T-helper 2 cell (primary cell): ENCODE data around the gene ESR1.
"Not testable (repeated sequence)": the region's sequence is repeated elsewhere in the genome, so short reads cannot be mapped to it uniquely, and the experiment has no call there.

Experiments
- DNase-seq, 5 experiments: peaks; one replicate each; pipeline versions ENCODE4 v3.0.0 to v3.0.0-alpha.2; 2012 to 2022

Gene ESR1

DNA sequence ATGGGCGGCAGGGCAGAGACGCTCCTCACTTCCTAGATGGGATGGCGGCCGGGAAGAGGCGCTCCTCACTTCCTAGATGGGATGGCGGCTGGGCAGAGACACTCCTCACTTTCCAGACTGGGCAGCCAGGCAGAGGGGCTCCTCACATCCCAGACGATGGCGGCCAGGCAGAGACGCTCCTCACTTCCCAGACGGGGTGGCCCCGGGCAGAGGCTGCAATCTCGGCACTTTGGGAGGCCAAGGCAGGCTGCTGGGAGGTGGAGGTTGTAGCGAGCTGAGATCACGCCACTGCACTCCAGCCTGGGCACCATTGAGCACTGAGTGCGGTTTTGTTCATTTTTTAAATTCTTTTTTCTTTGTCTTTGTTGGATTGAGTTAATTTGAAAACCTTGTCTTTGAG, 92.3 kb downstream of the ESR1 start:
- DNase-seq = not testable (repeated sequence)

DNA sequence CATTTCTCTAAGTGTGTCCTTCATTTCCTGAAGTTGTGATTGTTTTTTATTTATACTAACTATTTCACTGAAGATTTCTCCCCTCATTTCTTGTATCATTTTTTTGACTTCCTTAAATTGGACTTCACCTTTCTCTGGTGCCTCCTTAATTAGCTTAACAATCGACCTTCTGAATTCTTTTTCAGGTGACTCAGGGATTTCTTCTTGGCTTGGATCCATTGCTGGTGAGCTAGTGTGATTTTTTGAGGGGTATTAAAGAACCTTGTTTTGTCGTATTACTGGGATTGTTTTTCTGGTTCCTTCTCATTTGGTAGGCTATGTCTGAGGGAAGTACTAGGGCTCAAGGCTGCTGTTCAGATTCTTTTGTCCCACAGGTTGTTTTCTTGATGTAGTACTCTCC, 92.8 kb downstream of the ESR1 start:
- no peak for DNase-seq

DNA sequence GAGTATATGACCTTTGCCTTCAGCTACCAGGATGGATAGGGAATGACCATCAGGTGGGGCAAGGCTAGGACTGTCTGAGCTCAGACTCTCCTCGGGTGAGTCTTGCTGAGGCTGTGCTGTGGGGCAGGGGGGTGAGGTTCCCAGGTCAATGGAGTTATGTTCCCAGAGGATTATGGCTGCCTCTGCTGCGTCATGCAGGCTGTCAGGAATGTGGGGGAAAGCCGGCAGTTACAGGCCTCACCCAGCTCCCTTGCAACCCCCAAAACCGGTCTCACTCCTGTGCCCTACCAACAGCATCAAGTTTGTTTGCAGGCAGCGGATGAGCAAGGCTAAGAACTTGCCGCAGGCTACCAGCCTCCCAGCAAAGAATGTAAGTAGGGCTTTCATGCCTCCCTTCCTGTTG, 93.5 kb downstream of the ESR1 start:
- no peak for DNase-seq

DNA sequence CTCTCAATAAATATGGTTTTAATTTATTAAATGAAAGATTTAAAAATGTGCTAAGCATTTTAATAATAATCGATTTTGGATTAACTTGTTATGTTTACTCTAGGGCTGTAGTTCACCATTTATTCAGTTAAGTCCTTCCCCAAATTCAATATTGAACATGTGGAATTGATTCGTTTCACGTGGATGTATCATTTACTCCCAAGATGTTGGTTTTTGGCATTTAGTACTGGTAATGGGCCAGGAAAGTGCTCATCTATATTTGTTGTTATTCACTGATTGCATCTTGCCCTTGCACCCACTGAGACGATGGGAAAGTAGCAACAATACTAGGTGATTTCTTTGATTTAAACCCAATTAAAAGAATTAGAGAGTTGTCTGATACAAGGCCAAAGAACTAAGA, 97.1 kb downstream of the ESR1 start:
- DNase-seq = no peak

DNA sequence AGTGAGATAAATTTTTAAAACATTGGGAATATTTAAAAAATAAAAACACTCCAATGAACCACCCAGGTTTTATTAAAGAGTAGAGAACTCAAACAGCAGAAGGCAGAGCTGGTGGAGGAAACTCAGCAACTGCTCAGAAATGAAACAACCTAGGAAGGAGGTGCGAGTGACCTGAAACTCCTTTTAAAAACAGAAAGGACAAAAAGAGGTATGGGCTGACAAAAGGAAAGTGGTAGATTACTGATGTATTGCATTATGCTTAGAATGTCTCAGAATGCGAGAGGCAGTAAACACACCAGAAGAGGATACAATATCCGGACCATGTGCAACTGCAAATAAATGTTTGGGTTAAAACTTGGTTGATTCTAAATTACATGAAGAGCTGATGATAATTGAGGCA, 97.6 kb downstream of the ESR1 start:
- no peak for DNase-seq

DNA sequence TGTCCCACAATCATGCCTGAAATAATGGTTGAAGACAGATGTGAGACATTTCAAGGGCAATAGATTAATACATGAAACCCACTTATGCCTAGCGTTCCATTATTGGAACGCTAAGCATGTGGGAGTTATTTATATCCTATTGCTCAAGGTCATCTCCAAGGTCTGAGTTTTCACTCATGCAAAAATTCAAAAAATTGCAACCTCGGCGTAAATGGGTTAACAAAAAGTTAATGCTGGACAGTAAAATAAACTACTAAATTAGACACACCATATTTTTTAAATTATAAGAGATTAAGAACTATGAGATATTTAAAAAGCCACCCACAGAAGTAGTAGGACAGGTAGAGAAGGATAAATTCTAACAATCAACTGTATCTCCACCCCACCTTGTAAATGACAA, 98.4 kb downstream of the ESR1 start:
- no peak for DNase-seq

DNA sequence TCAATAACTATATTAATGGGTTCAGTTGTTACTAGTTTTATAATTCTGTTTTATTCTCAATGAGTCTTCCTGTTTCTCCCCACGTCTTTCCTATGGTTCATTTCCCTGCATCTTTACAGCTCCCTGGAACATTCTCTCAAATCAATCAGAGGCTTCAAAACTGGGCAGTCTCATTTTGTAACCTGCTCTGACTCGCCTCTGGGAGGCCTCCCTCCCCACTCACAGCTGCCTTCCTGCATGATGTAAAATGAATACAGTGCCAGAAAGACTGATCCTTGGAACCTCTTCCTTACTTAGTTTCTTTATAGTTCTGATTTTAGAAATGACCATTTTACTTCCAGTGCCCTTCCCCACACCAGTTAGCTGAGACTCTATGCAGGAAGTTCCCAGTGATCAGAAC, 103.9 kb downstream of the ESR1 start:
- no peak for DNase-seq

DNA sequence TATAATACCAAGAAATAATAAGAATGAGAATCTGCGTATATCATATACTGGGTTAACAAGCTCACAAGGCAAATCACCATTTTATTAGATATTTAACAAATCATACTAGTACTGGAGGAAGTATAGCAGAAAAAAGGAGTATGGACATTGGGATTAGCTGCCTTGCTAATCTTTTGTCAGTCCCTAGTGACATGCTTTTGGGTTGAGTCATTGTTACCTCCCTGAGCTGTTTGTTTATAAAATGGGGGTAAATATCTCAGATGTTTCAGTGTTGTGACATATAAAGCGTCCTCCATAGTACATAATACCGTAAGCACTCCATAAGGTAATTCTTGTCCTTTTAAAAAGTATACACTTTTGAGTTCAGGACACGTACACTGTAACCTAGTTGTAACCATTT, 107.0 kb downstream of the ESR1 start:
- DNase-seq = no peak

DNA sequence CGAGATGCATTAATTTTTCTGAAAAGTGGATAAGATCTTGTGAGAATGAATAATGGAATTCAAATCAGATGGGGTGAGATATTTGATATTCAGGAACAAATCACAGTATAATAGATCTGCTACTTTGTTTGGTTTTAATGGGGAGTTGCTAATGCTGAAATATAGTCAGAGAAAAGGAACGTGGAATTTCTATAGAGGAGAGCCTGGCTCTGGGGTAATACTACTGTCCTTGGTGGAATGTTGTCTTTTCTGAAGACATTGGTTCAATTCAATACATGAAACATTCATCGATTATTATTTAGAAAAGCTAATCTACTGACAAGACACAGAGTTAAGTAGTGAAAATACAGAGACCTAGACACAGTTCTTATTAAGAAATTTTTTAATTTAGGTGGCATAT, 108.6 kb downstream of the ESR1 start:
- DNase-seq = no peak

DNA sequence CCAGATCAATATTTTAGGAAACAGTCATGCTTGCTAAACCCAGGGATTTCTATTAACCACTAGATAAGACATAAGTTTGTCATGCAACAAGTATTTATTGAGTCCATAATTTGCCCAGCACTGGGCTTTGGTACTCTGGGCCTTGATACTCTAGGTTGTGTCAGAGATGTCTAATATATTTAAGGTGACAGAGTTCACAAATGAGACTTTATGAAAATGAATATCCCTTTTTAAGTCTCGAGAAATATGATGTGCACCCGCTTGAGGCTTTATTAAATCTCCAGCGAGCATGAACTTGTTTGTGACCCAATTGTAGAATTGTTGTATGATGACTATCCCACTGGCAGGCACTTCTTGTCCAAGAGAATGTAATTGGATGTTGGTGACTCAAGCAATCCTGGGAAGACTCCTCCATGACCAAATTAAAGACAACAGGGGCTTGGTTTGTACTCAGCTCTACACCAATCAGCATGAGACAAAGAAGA, 109.2 kb downstream of the ESR1 start:
- DNase-seq = no peak

DNA sequence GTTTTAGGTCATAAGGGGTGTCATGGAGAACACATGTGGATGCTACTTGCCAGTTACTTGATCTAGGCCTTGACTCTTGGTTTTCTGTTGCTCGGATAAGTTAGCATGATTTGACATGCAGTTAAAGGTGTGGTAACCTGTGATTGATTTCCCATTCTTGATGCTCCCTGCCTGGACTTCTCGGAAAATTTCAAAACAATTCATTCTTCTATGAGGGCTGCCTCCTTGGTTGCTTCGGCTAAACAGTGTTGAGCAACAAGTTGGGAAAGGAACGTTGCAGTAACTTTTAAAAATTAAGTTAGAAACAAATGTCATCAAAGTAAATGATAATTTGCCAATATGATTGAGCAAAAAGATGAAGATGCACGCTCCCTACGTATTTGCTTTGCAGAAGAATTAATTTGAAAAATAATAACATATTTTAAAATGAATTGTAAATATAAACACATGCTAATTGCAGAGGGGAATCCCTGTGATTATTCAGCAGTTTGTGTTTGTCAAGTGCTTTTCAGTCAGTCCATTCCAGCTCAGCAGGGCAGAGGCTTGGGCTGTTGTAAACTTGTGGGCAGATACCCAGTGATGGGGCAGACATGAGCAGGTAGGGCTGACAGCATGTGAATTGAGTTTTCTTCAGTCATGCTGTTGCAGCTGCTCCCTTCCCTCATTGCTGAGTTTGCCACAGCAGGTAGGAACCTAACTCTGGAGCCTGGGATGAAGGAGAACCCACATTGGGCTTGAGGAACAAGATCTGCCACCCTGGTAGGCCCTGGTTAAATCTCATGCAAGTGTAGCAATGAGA, 110.2 kb downstream of the ESR1 start:
- no peak for DNase-seq

DNA sequence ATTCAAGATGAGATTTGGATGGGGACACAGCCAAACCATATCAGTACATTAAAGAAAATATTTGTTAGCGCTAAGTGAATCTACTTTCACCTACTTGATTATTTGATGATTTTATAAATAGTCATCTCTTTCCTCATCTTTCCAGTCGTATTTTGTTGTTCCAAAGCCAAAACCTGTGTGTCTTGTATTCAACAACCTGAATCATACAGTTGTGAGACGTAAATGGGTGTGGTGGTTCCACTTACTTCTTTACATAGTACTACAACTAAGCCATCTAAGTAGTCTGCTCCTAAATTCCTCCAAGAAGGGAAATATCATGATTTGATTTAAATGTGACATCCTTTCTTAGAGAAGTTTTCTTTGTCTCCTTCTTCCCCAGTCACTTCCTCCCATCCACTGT, 132.8 kb downstream of the ESR1 start:
- DNase-seq = no peak

DNA sequence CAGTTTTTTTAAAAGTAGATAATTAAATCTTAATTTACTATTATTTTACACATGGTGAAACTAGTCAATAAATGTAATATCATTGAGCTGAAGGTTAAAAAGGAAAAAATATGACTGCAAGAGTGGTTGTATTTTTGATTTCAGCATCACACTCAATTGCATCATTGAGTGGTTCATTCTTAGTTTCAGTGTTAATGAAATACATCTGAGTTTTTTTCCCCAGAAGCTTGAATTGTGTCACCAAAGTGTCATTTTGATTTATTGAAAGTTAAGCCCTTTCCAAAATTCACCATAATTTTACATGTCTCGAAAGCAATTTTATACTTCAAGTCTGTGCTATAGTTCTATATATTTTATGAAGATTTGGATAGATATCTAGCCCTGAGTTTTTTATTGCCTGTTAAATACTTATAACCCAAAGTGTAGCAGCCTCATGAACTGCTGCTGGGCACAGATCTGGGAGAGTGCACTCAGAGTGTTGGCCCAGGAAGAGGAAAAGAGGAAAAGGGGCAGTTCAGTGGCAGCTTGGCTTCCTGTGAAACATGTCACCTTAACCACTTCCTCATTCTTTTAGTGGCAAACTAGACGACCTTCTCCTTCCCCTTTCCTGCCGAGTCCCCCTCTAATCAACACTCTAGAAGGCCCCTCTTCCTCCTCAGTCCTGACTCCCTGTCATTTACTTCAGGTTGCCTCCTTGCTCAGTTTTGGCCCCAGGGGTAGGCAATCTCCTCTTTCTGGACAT, 140.7 kb downstream of the ESR1 start:
- peak in 1 of 5 experiments; percentile 3 for DNase-seq

DNA sequence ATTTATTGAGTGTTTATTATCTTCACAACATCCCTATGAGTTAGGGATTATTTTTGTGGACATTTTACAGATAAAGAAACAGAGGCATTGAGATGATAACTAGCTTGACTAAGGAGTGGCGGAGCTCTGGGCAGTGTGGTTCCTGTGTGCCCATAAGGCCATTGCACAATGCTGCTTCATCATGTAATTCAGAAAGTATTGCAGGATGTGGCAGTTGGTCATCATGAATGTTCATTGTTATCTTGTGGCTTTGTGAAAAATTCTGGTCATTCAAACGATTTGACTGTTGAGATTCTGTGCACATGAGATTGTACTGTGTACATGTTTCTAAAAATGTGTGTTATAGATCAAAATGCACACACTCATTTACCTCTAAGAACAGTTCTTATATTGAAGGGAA, 150.8 kb downstream of the ESR1 start:
- DNase-seq = no peak

DNA sequence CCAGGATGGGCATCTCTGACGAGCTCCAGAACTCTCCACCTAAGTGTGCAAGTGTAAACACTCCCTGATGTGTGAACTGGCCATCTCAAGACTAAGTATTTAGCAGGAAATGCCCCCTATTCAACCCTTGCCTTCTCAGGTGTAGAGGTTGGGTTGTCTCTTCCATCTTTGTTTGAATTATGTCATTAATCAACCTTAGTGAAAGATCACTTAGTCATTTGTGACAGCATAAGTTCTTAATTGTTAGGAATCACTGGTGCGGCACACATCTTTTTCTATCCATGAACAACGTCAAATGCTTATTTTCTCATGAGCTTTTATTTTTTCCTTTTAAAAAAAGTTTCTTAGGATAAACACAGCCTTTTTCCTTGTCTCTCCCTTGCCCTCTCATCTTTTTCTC, 151.6 kb downstream of the ESR1 start:
- no peak for DNase-seq

DNA sequence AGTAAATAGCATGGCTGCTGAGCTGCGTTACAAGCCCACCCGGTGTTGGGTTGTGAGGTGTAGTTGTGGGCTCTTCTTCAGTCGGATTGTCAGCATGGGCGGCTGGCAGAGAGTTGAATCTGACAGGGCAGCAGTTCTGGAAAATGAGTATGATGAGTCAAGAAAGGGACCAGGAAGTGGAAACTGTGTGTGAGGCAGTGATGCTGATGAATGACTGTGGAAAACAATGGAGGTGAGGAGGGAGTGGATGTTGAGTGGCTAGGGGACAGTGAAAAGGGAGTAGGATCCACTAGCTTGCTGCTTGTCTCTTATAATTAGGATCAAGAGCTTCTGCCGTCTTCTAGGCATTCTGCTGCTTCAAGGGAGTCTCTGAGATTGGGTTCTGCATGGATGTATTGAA, 154.3 kb downstream of the ESR1 start:
- DNase-seq = no peak

DNA sequence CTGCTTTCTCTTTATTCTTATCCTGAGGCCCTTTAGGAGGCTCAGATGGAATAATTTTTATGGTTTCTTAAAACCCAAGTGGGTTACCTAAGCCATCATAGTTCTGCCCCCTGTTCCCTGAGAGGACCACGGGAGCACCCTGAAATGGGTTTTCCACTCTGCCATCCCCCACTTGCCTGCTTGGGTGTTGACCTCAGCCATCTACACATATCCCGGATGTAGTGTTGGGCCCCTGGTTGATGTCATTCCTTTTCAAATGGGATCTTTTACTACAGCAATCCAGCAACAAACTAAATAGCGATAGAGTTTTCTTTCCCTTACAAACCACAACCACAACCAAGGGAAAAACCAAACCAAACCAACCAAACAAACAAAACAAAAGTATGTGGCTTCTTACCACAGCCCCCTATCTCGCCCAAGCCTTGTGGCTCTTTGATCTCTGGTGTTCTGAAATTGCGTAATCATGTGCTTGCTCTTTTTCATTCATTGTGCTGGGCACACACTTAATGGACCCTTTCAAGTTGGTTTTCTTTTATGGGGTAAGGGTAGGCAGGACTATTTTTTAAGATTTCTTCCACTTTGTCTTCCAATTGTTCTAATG, 154.9 kb downstream of the ESR1 start:
- peak in 2 of 5 experiments; percentile 17 to 40 for DNase-seq

DNA sequence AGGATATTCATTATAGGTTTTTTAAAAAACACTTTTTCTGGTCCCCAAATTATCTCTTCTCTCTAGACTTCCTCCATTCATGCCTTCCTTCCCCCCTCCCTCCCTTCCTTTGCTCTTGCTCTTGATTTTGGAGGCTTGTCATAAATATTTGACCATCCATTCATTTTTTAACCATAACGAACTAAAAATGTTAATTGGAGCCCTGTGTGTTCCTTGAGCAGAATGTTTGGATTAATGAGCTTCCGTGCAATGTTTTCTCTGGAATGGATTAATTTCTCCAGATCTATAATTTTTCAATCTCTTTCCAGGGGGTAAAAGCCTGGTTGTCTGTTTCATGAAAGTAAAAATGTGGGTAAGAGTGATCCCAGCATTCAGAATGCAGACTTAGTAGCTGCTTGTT, 155.5 kb downstream of the ESR1 start:
- no peak for DNase-seq

DNA sequence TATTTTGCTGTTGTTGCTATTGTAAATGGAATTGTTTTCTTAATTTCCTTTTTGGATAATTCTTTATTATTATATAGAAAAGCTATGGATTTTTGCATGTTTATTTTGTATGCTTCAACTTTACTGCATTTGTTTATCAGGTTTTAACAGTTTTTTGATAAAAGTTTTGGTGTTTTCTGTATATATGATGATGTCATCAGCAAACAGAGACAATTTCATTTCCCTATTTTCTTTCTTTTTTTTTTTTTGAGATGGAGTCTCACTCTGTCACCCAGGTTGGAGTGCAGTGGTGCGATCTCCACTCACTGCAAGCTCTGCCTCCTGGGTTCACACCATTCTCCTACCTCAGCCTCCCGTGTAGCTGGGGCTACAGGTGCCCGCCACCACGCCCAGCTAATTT, 156.9 kb downstream of the ESR1 start:
- not testable (repeated sequence) for DNase-seq

DNA sequence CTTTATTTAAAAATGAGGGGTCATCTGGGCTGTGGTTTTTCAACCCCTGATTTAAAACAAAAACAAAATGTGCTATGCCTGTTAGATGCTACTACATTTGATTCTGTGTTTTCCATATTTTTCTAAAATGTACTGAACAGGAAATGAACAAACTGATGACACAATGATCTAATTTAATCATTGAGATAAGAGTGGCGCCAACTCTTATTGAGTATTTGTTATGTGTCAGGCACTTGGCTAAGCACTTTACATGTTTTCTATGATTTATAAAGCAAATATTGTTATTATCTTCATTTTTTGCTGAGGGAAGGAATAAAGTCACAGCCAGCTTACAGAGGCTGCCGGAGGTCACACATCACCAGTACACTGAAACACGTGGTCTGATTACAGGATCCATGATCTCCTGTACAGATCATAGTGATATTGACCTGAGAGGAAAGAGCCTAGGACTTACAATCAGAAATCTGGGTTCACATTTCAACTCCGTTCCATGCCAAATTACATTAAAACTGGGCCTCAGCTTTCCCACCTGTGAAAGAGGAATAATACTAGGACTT, 166.7 kb downstream of the ESR1 start:
- DNase-seq = no peak

DNA sequence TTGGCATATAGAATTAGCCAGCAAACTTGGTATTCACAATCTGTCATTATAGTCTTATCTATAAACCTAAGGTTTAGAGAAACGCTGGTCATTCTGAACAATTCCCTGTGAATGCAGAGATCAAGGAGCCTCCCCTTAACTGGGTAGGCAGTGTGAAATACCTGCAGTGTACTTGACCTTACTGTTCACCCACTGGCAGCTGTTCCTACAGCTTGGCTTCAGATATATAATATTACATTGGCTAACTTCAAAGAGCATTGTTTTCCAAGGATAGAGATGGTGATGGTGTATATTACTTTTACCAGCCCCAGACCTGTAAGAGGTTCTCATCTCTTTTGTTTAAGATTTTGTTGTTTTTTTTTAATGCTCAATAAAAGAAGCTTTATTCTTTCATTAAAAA, 168.3 kb downstream of the ESR1 start:
- no peak for DNase-seq

DNA sequence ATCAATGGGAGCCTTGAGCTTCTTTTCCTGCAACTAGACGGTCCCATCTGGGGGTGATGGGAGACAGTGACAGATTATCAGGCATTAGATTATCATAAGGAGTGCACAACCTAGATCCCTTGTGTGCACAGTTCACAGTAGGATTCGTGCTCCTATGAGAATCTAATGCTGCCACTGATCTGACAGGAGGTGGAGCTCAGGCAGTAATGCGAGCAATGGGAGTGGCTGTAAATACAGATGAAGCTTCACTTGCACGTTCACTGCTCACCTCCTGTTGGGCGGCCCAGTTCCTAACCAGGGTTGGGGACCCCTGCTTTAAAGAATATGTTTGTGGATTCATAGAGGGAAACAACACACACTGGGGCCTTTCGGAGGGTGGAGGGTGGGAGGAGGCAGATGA, 180.7 kb downstream of the ESR1 start:
- DNase-seq = not testable (repeated sequence)

DNA sequence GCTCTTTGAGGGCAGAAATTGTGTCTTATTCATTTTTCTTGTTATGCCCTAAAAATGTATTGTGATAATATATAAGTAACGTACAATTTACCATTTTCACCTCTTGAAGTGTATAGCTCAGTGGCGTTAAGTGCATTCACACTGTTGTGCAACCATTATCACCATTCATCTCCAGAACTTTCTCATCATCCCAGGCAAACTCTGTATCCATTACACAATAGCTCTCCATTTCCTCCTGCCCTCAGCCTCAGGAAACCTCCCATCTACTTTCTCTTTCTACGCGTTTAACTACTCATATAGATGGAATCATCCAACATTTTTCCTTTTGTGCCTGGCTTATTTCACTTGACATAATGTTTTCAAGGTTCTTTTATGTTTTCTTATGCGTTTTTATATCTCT, 184.6 kb downstream of the ESR1 start:
- DNase-seq = no peak

DNA sequence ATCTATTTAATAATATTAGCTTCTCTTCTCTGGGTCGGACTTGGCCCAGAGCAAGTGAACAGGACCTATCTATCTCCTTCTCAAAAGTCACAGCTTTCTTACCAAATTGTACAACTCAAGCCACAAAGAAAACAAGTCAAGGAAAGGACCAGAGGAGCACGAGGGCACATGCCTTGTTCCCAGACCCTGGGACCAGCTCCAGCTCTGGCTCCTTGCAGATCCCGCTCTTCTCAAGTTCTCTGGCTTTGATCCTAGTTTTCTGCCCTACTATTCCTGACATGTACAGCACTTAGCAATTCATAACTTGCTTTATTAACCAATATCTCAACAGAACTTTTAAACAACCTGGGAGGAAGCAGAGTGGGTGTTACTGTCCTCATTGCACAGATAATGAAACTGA, 185.9 kb downstream of the ESR1 start:
- DNase-seq = no peak
